Stimulated activated naive B cell treated with anti-CD40 and anti-IgM and Interleukin-4, amounts not matched to agents 10 μg/mL and 1 μg/mL and 100 μg/mL, for 72 hours (primary cell): ENCODE results near the gene TBC1D22B.

Experiments used
- ATAC-seq, 2 donors: fragments of 150-1000 bp; cut with Tn5 transposase; replicated peaks; 2 replicates each; pipeline ENCODE4 v1.10.0; 2021; ENCODE audit warnings: moderate library complexity in 1 of 2
- DNase-seq: peaks from one replicate; pipeline ENCODE4 v3.0.0; 2021
- H3K27ac Mint-ChIP-seq: one replicate; pipeline ENCODE4 v1.8.0; 2022; ENCODE audit warnings: mild to moderate bottlenecking, mixed read lengths
- H3K27me3 Mint-ChIP-seq, 2 donors: one replicate each; pipeline ENCODE4 v1.8.0; 2022; ENCODE audit warnings: mixed read lengths in 2 of 2
- H3K36me3 Mint-ChIP-seq, 2 donors: one replicate each; pipeline ENCODE4 v1.8.0; 2022; ENCODE audit warnings: mixed read lengths in 2 of 2, mild to moderate bottlenecking in 1 of 2
- H3K4me1 Mint-ChIP-seq, 2 donors: one replicate each; pipeline ENCODE4 v1.8.0; 2022; ENCODE audit warnings: mixed read lengths in 2 of 2, mild to moderate bottlenecking in 1 of 2
- H3K4me3 Mint-ChIP-seq, 2 donors: one replicate each; pipeline ENCODE4 v1.8.0; 2022; ENCODE audit warnings: mild to moderate bottlenecking in 2 of 2, mixed read lengths in 2 of 2, moderate library complexity in 1 of 2
- H3K9me3 Mint-ChIP-seq, 2 donors: one replicate each; pipeline ENCODE4 v1.8.0; 2022; ENCODE audit warnings: mixed read lengths in 2 of 2, mild to moderate bottlenecking in 1 of 2

The TBC1D22B gene

DNA sequence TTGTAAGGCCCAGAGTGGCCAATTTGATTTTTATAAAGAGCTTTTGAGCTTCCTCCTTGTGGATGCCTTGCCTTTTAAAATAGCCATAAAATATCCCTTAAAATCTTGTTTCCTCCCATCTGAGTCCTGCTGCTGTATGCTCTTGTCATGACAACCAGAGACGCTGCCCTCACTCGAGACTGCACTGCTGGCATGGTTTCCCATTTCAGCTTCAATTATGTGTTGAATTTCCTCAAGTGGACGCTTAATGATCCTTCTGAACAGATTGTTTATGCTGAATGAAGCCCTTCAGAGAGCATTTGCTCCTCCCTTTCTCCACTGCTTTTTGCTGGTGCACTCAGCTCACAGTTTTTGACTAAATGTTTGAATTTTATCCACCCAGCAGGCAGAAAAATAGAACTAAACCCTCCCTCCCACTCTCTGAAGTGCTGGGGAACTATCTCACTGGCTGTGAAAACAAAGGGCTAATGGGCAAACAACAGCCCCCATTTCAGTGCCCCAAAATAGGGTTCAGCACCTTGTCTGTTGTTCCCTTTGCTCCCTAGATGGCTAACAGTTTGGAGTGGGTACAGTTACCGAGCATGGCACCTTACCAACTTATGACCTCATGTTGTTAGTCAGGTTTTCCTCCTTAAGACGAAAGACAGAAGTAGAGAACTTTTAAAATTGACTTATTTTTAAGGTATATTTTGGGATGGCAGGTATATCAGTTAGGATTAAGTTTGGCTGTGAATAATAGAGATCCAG, 50.7 kb downstream of the TBC1D22B start:
- no peaks in the 10 kb centered on the region for H3K27me3 Mint-ChIP-seq
- H3K4me3 Mint-ChIP-seq, result no peak overlapping the region
- H3K4me1 Mint-ChIP-seq, result peaks cover 6 to 7% of the 10 kb centered on the region in 2 donors
- no peak overlapping the region for H3K27ac Mint-ChIP-seq
- no peak for ATAC-seq
- peaks cover 35 to 55% of the 10 kb centered on the region in 2 donors for H3K36me3 Mint-ChIP-seq
- no peaks in the 10 kb centered on the region for H3K9me3 Mint-ChIP-seq
- DNase-seq, result no peak

DNA sequence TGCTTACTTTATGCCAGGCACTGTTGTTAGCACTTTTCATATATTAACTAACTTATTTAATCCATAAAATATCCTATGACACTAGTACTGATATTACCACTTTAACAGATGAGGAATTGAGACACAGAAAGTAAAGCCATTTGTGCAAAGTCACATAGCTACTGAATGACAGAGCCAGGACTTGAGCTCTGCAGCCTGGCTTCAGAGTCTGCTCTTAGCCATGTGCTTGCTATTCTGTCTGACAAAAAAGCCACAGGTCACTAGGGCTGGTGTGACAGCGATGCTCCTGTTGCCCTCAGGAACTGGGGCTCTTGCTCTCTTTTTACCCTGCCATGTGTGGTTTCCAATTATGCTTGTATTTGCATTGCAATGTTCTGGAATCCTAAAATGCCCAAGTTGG, 51.5 kb downstream of the TBC1D22B start:
- DNase-seq (no peak), ATAC-seq (no peak)
- Mint-ChIP-seq H3K4me1 (no peaks in the 10 kb centered on the region), H3K27ac (no peak overlapping the region), H3K36me3 (peaks cover 31 to 55% of the 10 kb centered on the region in 2 donors), H3K9me3 (no peaks in the 10 kb centered on the region), H3K27me3 (no peaks in the 10 kb centered on the region), H3K4me3 (no peak overlapping the region)

DNA sequence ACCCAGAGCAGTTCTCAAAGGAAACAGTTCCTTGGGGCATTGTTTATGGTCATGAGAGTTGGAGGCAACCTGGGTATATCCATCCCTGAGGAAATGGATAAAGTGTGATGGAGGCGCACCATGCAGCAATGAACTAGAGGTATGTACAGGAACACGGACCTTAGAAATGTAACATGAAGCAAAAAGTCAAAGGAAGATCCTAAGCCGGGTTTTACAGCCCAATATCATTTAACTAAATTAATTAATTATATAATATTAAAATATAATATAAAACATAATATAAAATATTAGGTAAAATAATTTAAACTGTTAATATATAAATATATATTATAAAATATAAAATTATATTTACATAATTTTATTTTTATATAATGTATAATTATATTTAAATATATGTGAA, 52.1 kb downstream of the TBC1D22B start:
- Mint-ChIP-seq H3K9me3 (no peaks in the 10 kb centered on the region), H3K4me3 (no peak overlapping the region), H3K36me3 (peaks cover 29 to 53% of the 10 kb centered on the region in 2 donors), H3K27me3 (no peaks in the 10 kb centered on the region), H3K4me1 (peaks cover 2% of the 10 kb centered on the region in 2 donors), H3K27ac (no peak overlapping the region)
- DNase-seq (no peak), ATAC-seq (no peak)

DNA sequence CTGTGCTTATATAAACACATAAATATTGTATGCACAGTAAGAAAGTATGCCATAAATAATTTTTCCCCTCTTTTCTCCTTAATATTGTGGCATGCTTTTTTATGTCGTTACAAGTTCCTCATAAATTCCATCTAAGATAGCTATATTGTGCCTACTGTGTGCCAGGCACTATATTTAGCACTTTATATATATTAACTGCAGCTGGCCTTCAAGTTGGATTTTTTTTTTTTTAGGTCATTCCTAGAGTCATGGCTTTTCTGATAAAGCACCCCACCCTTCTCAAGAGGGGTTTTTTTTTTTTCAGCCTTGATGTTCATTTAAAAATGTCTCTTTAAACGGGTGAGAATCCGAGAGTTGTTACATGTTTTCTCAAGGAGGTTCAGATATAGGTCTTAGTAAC, 53.4 kb downstream of the TBC1D22B start:
- no peak for ATAC-seq
- no peak overlapping the region for H3K4me3 Mint-ChIP-seq
- no peak for DNase-seq
- H3K4me1 Mint-ChIP-seq, result peaks cover 4 to 5% of the 10 kb centered on the region in 2 donors
- H3K27ac Mint-ChIP-seq, result no peak overlapping the region
- H3K36me3 Mint-ChIP-seq, result peaks cover 21 to 45% of the 10 kb centered on the region in 2 donors
- no peaks in the 10 kb centered on the region for H3K9me3 Mint-ChIP-seq
- no peaks in the 10 kb centered on the region for H3K27me3 Mint-ChIP-seq

DNA sequence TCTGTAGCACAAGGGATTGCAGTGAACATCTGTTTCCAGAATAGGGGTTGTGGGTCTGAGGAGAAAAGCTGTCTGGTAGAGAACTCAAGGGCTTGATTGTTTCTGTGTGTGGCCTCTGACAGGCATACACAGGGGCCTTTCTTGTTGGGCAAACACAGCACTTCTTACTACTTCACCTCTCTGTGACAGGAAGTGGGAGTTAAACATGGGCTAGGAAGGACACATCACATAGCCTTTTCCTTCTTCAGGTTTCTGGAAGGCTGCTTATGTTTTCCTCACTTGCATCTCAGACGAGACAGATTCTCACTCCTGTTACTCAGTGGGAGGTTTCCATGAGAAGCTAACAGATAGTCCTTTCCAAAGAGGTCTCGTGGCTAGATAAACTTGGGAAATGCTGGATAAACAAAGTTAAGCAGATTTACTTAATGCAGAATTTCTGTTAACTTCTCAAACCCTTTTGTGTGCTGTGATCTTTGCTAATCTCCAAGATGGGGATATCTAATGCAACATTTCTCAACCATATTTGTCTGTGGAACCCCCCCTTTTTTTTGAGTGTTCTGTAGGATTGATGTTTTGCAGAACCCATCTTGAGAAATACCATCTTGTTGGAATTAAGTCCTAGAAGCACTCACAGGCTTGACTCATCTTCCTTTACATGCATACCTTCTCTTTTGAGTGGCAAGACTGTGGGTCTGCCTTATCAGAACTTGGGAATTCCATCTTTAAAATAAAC, 54.3 kb downstream of the TBC1D22B start:
- no peaks in the 10 kb centered on the region for H3K9me3 Mint-ChIP-seq
- H3K4me3 Mint-ChIP-seq, result no peak overlapping the region
- H3K27me3 Mint-ChIP-seq, result no peaks in the 10 kb centered on the region
- ATAC-seq, result no peak
- H3K27ac Mint-ChIP-seq, result no peak overlapping the region
- no peak for DNase-seq
- H3K36me3 Mint-ChIP-seq, result peaks cover 15 to 42% of the 10 kb centered on the region in 2 donors
- peaks cover 4 to 5% of the 10 kb centered on the region in 2 donors for H3K4me1 Mint-ChIP-seq

DNA sequence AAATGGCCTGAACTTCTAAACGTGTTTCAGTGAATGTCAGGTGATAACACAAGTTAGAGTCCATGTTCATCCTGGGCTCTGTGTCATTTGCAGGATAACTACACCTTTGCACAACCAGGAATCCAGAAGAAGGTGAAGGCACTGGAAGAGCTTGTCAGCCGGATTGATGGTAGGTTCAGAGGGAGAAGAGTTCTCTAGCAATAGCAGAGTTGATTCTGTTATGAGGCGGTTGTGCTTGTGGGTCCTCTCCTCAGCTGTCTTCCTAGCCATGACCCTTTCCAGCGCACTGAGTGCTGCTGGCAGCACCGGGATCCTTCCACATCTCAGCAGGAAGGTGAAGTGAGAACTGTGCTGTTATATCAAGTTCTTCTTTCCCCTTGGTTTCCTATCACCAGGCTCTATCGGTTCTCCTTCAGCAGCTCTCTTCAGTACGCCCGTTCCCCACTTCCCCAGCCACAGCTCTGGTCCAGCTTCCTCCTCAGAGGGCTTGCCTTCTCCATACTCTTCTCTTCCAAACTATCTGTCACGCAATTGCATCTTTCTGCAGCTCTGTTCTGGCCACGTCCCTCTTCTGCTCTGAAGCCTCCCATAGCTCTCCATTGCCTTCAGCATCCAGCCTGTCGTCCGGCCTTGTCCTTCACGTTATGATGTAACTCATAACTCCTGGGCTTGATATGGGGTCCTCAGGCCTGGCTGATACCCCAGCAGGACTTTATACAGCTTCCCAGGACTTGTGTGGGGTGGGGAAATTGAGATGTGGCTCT, 56.3 kb downstream of the TBC1D22B start:
- Mint-ChIP-seq H3K4me3 (no peak overlapping the region), H3K27me3 (no peaks in the 10 kb centered on the region), H3K4me1 (peaks cover 4 to 5% of the 10 kb centered on the region in 2 donors), H3K27ac (no peak overlapping the region), H3K36me3 (peaks cover 15 to 36% of the 10 kb centered on the region in 2 donors), H3K9me3 (no peaks in the 10 kb centered on the region)
- no peak for ATAC-seq
- DNase-seq, result no peak

DNA sequence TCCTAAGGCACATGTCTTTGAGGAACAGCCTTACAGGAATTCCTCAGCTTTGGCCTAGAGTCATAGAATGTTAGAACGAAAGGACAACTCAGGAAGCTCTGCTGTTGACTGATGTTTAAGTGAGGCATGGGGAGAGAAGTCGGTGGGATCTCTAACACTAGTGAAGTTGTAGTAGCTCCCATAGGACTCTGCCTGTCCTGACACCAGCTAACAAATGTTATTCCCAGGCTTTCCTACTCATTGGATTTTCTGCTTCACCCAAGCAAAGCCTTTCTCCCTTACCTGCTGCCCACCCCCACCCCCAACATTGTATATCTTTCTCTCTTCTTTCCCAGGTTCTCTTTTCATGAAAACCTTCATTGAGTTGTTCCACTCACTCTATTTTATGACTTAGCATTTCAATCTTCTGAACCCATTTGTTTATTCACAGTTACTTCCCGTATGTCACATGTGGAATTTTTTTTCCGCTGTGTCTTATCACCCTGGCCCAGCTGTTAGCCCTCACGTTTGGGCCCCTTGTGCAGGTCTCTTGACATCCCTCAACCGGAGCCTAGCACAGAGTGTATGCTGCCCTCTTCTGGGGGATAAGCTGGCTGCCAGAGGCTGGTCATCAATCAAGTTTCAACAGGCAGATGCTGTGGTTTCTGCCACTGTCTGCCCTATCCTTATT, 57.0 kb downstream of the TBC1D22B start:
- Mint-ChIP-seq H3K9me3 (no peaks in the 10 kb centered on the region), H3K27ac (peak overlapping the region; percentile 14), H3K36me3 (peaks cover 12 to 31% of the 10 kb centered on the region in 2 donors), H3K4me3 (no peak overlapping the region), H3K27me3 (no peaks in the 10 kb centered on the region), H3K4me1 (peaks cover 4 to 5% of the 10 kb centered on the region in 2 donors)
- ATAC-seq (peak; percentile 89 to 92), DNase-seq (peak; percentile 18)

DNA sequence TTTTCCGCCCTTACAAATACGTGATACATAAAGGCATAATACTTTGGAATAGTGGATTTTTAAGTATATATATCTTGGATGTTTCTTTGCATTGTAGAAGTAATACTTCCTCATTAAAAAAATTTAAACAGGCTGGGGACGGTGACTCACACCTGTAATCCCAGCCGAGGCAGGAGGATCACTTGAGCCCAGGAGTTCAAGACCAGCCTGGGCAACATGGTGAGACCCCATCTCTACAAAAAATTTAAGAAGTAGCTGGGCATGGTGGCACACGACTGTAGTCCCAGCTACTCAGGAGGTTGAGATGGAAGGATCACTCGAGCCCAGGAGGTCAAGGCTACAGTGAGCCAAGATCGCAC, 57.6 kb downstream of the TBC1D22B start:
- no peaks in the 10 kb centered on the region for H3K27me3 Mint-ChIP-seq

DNA sequence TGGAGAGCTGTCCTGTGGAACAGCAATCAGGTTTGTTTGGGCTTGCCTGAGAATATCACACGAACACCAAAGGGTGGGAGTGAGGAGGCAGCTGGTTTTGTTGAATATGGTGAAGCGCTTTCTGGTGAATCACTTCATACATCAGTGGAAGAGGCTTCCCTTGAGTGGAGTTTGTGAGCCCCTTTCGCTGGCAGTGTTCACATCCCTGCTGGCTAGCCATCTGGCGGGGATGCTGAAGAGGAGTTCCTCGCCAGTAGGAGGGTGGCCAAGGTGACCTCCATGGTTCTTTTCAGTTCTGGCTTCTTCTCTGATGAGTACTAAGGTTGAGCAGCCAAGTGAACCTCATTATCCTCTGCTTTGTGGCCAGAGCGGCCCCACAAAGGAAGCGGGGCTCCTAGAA, 58.5 kb downstream of the TBC1D22B start:
- Mint-ChIP-seq H3K27ac (no peak overlapping the region), H3K36me3 (peaks cover 11 to 28% of the 10 kb centered on the region in 2 donors), H3K4me1 (peaks cover 4 to 5% of the 10 kb centered on the region in 2 donors), H3K27me3 (no peaks in the 10 kb centered on the region), H3K9me3 (no peaks in the 10 kb centered on the region), H3K4me3 (no peak overlapping the region)
- ATAC-seq (no peak), DNase-seq (no peak)

More for the DNA sequence above, 57.6 kb downstream of the TBC1D22B start:
- ATAC-seq (peak in 1 of 2 donors; percentile 6), DNase-seq (no peak)
- H3K27ac Mint-ChIP-seq, result no peak overlapping the region
- peaks cover 13 to 30% of the 10 kb centered on the region in 2 donors for H3K36me3 Mint-ChIP-seq
- H3K4me3 Mint-ChIP-seq, result no peak overlapping the region
- peaks cover 4 to 5% of the 10 kb centered on the region in 2 donors for H3K4me1 Mint-ChIP-seq
- no peaks in the 10 kb centered on the region for H3K9me3 Mint-ChIP-seq

DNA sequence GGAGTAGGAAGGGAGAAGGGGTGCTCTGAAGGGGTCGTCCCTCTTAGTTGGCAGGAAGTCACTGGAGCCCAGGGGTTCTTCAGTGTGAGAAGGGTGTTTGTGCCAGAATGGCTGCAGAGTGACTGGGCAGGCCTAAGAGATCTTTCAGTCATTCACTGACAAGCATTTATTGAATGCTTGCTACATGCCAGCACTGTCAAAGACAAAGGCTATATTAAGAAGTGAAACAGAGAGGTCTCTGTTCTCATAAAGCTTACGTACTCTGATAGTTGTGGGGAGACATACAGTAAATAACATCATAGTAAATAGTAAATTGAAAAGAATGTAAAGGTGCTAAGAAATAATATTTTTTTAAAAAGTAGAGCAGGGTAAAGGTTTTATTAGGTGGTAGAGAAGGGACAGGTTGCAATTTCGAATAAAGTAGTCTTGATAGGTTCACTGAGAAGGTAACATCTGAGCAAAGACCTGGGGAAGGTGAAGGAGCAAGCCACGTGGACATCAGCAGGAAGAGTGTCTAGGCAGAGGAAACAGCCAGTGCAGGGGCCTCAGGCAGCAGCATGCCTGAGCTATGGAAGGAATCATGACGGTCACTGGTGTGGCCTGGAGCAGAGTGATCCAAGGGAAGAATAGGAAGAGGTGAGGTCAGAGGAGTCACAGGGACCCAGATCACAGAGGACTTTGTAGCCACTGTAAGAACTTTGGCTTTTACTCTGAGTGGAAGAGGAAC, 59.9 kb downstream of the TBC1D22B start:
- ATAC-seq, result no peak
- Mint-ChIP-seq H3K4me1 (peaks cover 4 to 5% of the 10 kb centered on the region in 2 donors), H3K9me3 (no peaks in the 10 kb centered on the region), H3K4me3 (no peak overlapping the region), H3K36me3 (peaks cover 18 to 32% of the 10 kb centered on the region in 2 donors), H3K27ac (no peak overlapping the region), H3K27me3 (no peaks in the 10 kb centered on the region)
- DNase-seq, result no peak

DNA sequence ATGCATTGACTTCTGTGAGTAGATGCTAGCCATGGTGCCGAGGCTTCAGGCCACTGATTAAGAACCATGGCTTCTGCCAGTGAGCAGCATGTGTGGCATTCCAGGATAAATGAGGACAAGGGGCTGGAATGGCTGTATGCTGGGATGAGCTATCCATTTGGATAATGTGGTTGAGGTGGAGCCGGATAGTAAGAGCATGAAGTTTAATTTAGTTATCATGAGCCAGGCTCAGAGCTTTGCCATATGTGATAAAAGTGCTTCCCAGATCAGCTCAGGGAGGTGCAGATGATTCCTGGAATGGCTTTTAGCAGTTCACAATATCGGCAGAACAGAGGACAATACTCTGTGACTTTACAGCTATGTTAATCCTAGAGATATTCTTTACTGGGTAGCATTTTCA, 61.6 kb downstream of the TBC1D22B start:
- H3K27ac Mint-ChIP-seq, result no peak overlapping the region
- no peak for DNase-seq
- peaks cover 11 to 21% of the 10 kb centered on the region in 2 donors for H3K36me3 Mint-ChIP-seq
- H3K4me3 Mint-ChIP-seq, result no peak overlapping the region
- H3K9me3 Mint-ChIP-seq, result no peaks in the 10 kb centered on the region
- no peak for ATAC-seq
- H3K4me1 Mint-ChIP-seq, result peaks cover 4 to 5% of the 10 kb centered on the region in 2 donors
- H3K27me3 Mint-ChIP-seq, result no peaks in the 10 kb centered on the region

DNA sequence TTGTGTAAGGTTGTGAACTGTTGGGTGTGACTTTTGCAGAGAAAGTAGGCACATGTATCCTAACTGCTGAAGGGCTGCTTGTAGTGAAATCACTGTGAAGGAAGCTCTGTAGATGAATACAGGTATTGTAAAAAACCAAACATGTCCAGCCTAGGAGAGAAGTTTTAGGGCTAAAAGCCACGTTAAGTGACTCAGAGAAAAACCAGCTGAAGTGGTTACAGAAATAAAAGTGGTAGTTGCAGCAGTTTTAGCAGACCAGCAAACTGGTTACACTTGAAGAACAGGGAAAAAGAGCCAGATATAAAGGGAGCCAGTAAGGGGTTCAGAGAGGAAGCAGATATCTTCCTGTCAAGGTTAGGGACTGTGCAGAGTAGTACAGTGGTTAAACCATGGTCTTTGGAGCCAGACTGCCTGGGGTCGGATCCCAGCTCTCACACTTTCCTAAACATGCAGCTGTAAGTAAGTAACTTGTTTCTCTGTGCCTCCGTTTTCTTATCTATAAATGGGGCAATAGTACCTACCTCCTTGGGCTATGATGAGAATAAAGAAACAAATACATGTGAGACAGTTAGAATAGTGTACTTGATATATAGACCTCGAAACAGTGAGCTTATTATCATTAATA, 62.4 kb downstream of the TBC1D22B start:
- H3K36me3 Mint-ChIP-seq, result peaks cover 8 to 15% of the 10 kb centered on the region in 2 donors
- no peak overlapping the region for H3K27ac Mint-ChIP-seq
- ATAC-seq (no peak), DNase-seq (no peak)
- no peaks in the 10 kb centered on the region for H3K9me3 Mint-ChIP-seq
- no peaks in the 10 kb centered on the region for H3K27me3 Mint-ChIP-seq
- H3K4me1 Mint-ChIP-seq, result peaks cover 0 to under 1% of the 10 kb centered on the region in 2 donors
- H3K4me3 Mint-ChIP-seq, result no peak overlapping the region

DNA sequence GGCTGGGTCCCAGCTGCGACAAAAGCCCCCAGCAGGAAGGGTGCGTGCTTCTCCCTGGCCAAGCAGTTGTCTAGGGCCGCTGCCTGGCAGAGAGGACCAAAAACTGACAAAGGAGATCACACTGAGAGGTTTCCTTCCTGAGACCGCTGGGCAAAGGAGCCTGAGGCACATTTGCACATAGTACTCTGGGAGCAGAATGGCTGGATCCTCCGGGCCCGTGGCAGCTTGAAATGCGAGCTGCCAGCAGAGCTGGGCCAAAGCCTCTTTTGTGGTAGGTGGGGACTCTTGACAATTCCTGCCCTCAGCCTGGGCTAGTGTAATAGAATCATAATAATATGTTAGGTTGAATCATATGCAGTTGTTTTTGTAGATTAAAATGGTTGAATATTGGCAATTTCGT, 63.1 kb downstream of the TBC1D22B start:
- ATAC-seq (no peak), DNase-seq (no peak)
- Mint-ChIP-seq H3K27ac (no peak overlapping the region), H3K36me3 (peaks cover 9 to 15% of the 10 kb centered on the region in 2 donors), H3K27me3 (no peaks in the 10 kb centered on the region), H3K4me3 (no peak overlapping the region), H3K9me3 (no peaks in the 10 kb centered on the region), H3K4me1 (peaks cover 0 to 2% of the 10 kb centered on the region in 2 donors)
